Activated naive CD8-positive, alpha-beta T cell treated with anti-CD3 and anti-CD28 coated beads for 36 hours (primary cell): ENCODE data around the gene STYK1. TPM values are rescaled to one million over a fixed set of nuclear protein-coding genes. Genes with fewer than 3 reads are reported as not detected.
A peak's percentile ranks its signal among the peaks of the same experiment; 100 is the strongest.

Experiments used
- DNase-seq: peaks from one replicate; pipeline ENCODE4 v3.0.0; 2021
- H3K27ac Mint-ChIP-seq: one replicate; pipeline ENCODE4 v1.8.0; 2022; ENCODE audit warnings: mild to moderate bottlenecking, moderate library complexity, mixed read lengths
- H3K27me3 Mint-ChIP-seq: one replicate; pipeline ENCODE4 v1.8.0; 2022; ENCODE audit warnings: mild to moderate bottlenecking, mixed read lengths
- H3K36me3 Mint-ChIP-seq: one replicate; pipeline ENCODE4 v1.8.0; 2021; ENCODE audit warnings: mild to moderate bottlenecking, mixed read lengths
- H3K4me1 Mint-ChIP-seq: one replicate; pipeline ENCODE4 v1.8.0; 2021; ENCODE audit warnings: mixed read lengths
- H3K4me3 Mint-ChIP-seq: one replicate; pipeline ENCODE4 v1.8.0; 2022; ENCODE audit warnings: mild to moderate bottlenecking, moderate library complexity, mixed read lengths
- H3K9me3 Mint-ChIP-seq: one replicate; pipeline ENCODE4 v1.8.0; 2022; ENCODE audit warnings: mixed read lengths
- total RNA-seq, 2 experiments: library from RNA; stranded (reverse); gene quantifications; one replicate each; pipeline ENCODE4 v1.2.3, GENCODE V29; 2021

Gene STYK1
- under 1 TPM; 0.46 to 0.56 TPM for total RNA-seq

- H3K4me3 Mint-ChIP-seq: peak within 1 kb of the TSS; percentile 77
- no peaks in the 10 kb centered on the region for H3K36me3 Mint-ChIP-seq
- peaks cover 40% of the 10 kb centered on the region for H3K4me1 Mint-ChIP-seq
- peaks cover 28% of the 10 kb centered on the region for H3K27me3 Mint-ChIP-seq
- H3K9me3 Mint-ChIP-seq: peaks cover 3% of the 10 kb centered on the region
- peak; percentile 74 for DNase-seq
- H3K27ac Mint-ChIP-seq: peak within 1 kb of the TSS; percentile 37
Measured at GRCh38 chr12:10673659-10674384, at the start of gene STYK1. TSS of gene STYK1 (minus strand) at chr12:10674052. CDS start at chr12:10634618, 39,434 bp downstream.

DNA sequence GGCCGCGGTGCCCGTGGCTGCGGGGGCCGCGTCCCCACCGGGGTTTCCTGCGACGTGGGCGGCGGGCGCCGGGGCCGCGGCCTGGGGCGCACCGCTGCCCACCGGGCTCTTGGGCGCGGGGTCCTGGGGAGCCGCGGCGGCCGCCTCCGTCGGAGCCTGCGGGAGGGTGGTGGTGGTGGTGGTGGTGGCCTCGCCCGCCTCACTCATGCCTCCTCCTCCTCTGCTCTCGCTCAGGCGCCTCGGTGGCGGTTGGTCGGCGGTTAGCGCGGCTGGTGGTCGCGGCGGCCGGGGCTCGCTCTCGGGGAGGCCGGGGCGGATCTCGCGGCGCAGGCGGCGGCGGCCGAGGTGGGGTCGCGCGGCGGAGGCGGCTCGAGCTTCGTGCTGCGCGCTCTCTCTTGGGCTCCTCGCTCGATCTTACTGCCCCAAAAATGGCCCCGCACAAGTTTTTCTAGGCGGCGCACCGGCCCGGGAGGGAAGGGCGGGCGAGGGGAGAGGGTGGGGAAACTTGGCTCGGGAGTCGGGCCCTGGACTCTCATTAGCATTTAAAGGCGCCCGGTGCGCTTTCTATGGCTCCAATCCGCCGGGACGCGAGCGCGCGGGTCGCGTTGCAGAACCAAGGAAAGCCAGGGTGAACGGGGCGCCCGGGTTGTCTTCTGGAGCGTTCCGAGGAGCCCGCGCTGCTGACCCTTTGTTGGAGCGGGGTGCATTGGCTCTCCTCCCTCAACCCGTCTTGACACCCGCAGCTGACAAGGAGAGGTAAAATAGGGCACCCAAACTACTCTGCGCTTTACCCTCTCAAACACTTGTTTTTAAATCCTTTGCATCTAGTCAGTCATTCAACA lies 49.3 kb upstream of the STYK1 start, which contains the start of gene YBX3:
Gene YBX3 (minus strand): TSS at position 419 of the 842 bp plus-strand sequence. CDS start 212 bp downstream, at position 207.
- H3K36me3 Mint-ChIP-seq: peaks cover 34% of the 10 kb centered on the region
- peak within 1 kb of the TSS; percentile 99 for H3K4me3 Mint-ChIP-seq
- H3K9me3 Mint-ChIP-seq: no peaks in the 10 kb centered on the region
- H3K4me1 Mint-ChIP-seq: peaks cover 34% of the 10 kb centered on the region
- peak within 1 kb of the TSS; percentile 99 for H3K27ac Mint-ChIP-seq
- peaks cover 32% of the 10 kb centered on the region for H3K27me3 Mint-ChIP-seq
- peak; percentile 70 for DNase-seq

- Mint-ChIP-seq H3K27ac (peak overlapping the region; percentile 99), H3K4me1 (peaks cover 39% of the 10 kb centered on the region), H3K36me3 (peaks cover 38% of the 10 kb centered on the region), H3K27me3 (peaks cover 25% of the 10 kb centered on the region), H3K9me3 (no peaks in the 10 kb centered on the region), H3K4me3 (peak overlapping the region; percentile 99)
- DNase-seq: peak; percentile 70
Measured at GRCh38 chr12:10722502-10722904, 48.7 kb upstream of the STYK1 start.

DNA sequence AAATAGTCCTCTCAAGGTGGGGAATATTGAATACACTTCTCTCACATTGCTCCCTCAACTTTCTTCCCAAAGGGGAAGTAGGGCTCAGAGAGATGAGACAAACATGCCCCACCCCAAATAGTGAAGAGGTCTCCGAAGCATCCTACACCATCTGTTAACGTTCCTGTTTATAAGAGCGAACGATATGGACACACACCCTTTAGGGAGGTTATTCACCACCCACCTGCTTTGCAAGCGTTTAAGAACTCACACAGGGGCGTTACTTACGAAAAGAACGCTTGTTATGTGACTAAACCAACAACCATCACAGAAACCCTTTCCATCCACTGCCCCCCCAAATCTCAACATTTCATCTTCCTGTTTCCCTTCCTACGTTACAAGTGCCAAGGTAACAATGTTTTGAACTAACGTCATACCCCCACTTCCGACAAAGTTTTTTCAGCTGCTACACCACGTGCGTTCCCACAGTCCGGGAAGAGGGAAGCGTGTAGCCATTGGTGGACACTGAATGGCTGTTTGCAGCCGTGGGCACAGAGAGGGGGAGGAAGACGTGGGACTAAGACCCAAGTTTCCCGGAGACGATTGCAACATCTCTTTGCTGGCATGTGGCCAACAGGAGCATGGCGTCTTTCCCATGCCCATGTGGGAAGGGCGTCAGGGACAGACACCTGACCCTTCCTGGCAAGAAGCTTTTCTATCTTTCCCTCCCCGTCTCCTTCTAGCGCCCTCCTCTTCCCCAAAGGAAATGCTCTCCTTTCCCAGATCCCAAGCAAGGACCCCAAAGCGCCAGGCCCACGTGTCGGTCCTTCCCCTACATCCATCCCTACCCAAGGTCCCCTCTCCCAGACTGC lies 48.0 kb upstream of the STYK1 start:
- peak overlapping the region; percentile 99 for H3K4me3 Mint-ChIP-seq

GRCh38 chr12:10720974-10721650 lies 47.3 kb upstream of the STYK1 start:
- H3K27ac Mint-ChIP-seq: peak overlapping the region; percentile 99
- H3K4me3 Mint-ChIP-seq: peak overlapping the region; percentile 99
- H3K9me3 Mint-ChIP-seq: no peaks in the 10 kb centered on the region
- H3K36me3 Mint-ChIP-seq: peaks cover 51% of the 10 kb centered on the region
- no peak for DNase-seq
- peaks cover 18% of the 10 kb centered on the region for H3K27me3 Mint-ChIP-seq
- peaks cover 53% of the 10 kb centered on the region for H3K4me1 Mint-ChIP-seq

More for the DNA sequence above, 48.0 kb upstream of the STYK1 start:
- no peaks in the 10 kb centered on the region for H3K9me3 Mint-ChIP-seq
- peak; percentile 74 for DNase-seq
- peaks cover 21% of the 10 kb centered on the region for H3K27me3 Mint-ChIP-seq
- peaks cover 44% of the 10 kb centered on the region for H3K36me3 Mint-ChIP-seq
- H3K4me1 Mint-ChIP-seq: peaks cover 46% of the 10 kb centered on the region
- H3K27ac Mint-ChIP-seq: peak overlapping the region; percentile 99

GRCh38 chr12:10719482-10719881 lies 45.6 kb upstream of the STYK1 start:
- no peak overlapping the region for H3K4me3 Mint-ChIP-seq

GRCh38 chr12:10718279-10718821 lies 44.5 kb upstream of the STYK1 start:
- H3K4me3 Mint-ChIP-seq: no peak overlapping the region
- no peaks in the 10 kb centered on the region for H3K27me3 Mint-ChIP-seq
- H3K4me1 Mint-ChIP-seq: peaks cover 54% of the 10 kb centered on the region
- H3K9me3 Mint-ChIP-seq: no peaks in the 10 kb centered on the region
- DNase-seq: no peak
- peaks cover 71% of the 10 kb centered on the region for H3K36me3 Mint-ChIP-seq
- no peak overlapping the region for H3K27ac Mint-ChIP-seq

More at GRCh38 chr12:10719482-10719881, 45.6 kb upstream of the STYK1 start:
- DNase-seq: no peak
- H3K9me3 Mint-ChIP-seq: no peaks in the 10 kb centered on the region
- peaks cover 63% of the 10 kb centered on the region for H3K36me3 Mint-ChIP-seq
- H3K27ac Mint-ChIP-seq: no peak overlapping the region
- H3K4me1 Mint-ChIP-seq: peaks cover 62% of the 10 kb centered on the region
- peaks cover 4% of the 10 kb centered on the region for H3K27me3 Mint-ChIP-seq

DNA sequence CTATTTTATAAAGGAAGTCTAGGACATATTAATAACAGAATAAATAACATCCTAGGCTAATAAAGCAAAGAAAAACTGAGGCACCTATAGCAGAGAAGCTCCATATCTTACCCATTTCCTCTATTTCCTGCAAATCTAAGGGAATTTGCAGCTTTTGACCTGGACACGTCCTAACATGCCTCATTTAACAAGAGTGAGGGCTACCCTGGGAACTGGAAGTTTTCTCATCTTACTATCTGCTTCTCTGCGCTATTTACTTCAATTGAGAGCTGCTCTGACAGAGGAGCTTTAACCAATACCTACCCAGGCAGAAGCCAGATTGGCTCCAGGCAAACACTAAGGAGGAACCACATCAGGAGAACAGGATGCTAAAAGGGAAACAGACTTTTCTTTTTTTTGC lies 43.6 kb upstream of the STYK1 start:
- Mint-ChIP-seq H3K27ac (no peak overlapping the region), H3K9me3 (no peaks in the 10 kb centered on the region), H3K4me3 (no peak overlapping the region), H3K27me3 (no peaks in the 10 kb centered on the region), H3K36me3 (peaks cover 81% of the 10 kb centered on the region), H3K4me1 (peaks cover 56% of the 10 kb centered on the region)
- no peak for DNase-seq

- Mint-ChIP-seq H3K36me3 (peaks cover 80% of the 10 kb centered on the region), H3K27ac (peak overlapping the region; percentile 49), H3K4me1 (peaks cover 56% of the 10 kb centered on the region), H3K27me3 (no peaks in the 10 kb centered on the region), H3K4me3 (no peak overlapping the region), H3K9me3 (no peaks in the 10 kb centered on the region)
- no peak for DNase-seq
Measured at GRCh38 chr12:10716704-10717315, 43.0 kb upstream of the STYK1 start.

- H3K36me3 Mint-ChIP-seq: peaks cover 78% of the 10 kb centered on the region
- H3K4me3 Mint-ChIP-seq: no peak overlapping the region
- no peaks in the 10 kb centered on the region for H3K27me3 Mint-ChIP-seq
- peaks cover 55% of the 10 kb centered on the region for H3K4me1 Mint-ChIP-seq
- peak overlapping the region; percentile 49 for H3K27ac Mint-ChIP-seq
- H3K9me3 Mint-ChIP-seq: no peaks in the 10 kb centered on the region
- DNase-seq: no peak
Measured at GRCh38 chr12:10716277-10716676, 42.4 kb upstream of the STYK1 start.

GRCh38 chr12:10715491-10715890 lies 41.6 kb upstream of the STYK1 start:
- DNase-seq: peak; percentile 6
- no peak overlapping the region for H3K4me3 Mint-ChIP-seq
- peak overlapping the region; percentile 60 for H3K27ac Mint-ChIP-seq
- peaks cover 49% of the 10 kb centered on the region for H3K4me1 Mint-ChIP-seq
- peaks cover 73% of the 10 kb centered on the region for H3K36me3 Mint-ChIP-seq
- no peaks in the 10 kb centered on the region for H3K9me3 Mint-ChIP-seq
- H3K27me3 Mint-ChIP-seq: no peaks in the 10 kb centered on the region

- Mint-ChIP-seq H3K4me1 (peaks cover 6% of the 10 kb centered on the region), H3K4me3 (no peak overlapping the region), H3K27ac (peak overlapping the region; percentile 11), H3K36me3 (peaks cover 67% of the 10 kb centered on the region), H3K9me3 (no peaks in the 10 kb centered on the region), H3K27me3 (no peaks in the 10 kb centered on the region)
- no peak for DNase-seq
Measured at GRCh38 chr12:10709808-10710207, 36.0 kb upstream of the STYK1 start.

- Mint-ChIP-seq H3K27me3 (no peaks in the 10 kb centered on the region), H3K4me1 (peaks cover 6% of the 10 kb centered on the region), H3K27ac (no peak overlapping the region), H3K36me3 (peaks cover 66% of the 10 kb centered on the region), H3K4me3 (no peak overlapping the region), H3K9me3 (no peaks in the 10 kb centered on the region)
- DNase-seq: no peak
Measured at GRCh38 chr12:10708862-10709261, 35.0 kb upstream of the STYK1 start.
